A673 (cell line): Measurements from ENCODE around the gene SYP.

Source experiments
- EZH2 ChIP-seq: fragments of 200-600 bp; sonication (generic); IDR thresholded peaks from 2 replicates; pipeline ENCODE4 v1.6.1; 2017; ENCODE audit warnings: borderline replicate concordance, low read depth, mild to moderate bottlenecking, mixed read lengths, antibody characterized with exemption, low read length; ENCODE audit not compliant: poor library complexity, severe bottlenecking
- TF ChIP-seq, protein P1 (sequence below): fragments of 300-800, 200-600 bp; sonication (generic); conservative IDR thresholded peaks from 2 replicates; pipeline ENCODE4 v1.5.1; 2017; ENCODE audit warnings: low read depth, mild to moderate bottlenecking, antibody characterized with exemption, low read length, moderate library complexity, mixed read lengths

DNA sequence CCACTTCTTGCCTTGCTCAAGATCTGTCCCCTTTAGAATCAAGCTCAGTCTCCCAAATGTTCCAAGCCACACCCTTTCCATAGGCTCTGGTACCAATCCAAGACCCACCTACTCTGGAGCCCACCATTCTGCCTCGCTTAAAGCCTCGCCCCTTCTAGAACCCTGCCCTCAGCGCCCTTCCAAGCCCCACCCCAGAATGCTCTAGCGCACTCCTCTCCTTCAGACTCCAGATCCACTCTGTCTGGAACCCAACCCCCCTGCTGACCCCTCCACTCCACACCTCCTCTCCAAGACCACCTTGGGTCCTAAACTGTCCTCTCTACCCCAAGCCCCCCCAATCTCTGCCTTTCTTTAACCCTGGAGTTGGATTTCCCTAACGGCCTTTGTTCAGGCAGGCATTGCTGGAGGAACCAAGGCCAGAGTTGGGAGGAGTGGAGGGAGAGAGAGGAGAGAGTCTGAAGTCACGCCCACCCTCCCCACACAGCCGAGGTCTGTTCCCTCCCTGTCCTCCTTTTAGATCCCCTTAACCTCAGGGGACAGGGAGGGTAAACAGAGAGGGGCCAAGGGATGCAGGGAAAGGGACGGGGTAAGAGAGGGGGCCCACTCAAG is 11.4 kb downstream of the SYP start:
- TF ChIP-seq, protein P1, sequence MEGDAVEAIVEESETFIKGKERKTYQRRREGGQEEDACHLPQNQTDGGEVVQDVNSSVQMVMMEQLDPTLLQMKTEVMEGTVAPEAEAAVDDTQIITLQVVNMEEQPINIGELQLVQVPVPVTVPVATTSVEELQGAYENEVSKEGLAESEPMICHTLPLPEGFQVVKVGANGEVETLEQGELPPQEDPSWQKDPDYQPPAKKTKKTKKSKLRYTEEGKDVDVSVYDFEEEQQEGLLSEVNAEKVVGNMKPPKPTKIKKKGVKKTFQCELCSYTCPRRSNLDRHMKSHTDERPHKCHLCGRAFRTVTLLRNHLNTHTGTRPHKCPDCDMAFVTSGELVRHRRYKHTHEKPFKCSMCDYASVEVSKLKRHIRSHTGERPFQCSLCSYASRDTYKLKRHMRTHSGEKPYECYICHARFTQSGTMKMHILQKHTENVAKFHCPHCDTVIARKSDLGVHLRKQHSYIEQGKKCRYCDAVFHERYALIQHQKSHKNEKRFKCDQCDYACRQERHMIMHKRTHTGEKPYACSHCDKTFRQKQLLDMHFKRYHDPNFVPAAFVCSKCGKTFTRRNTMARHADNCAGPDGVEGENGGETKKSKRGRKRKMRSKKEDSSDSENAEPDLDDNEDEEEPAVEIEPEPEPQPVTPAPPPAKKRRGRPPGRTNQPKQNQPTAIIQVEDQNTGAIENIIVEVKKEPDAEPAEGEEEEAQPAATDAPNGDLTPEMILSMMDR = no peak
- no peak for TF ChIP-seq EZH2
